CD4-positive, alpha-beta T cell treated with Interleukin-4 for 4 hours (primary cell): ENCODE results near the gene SLC35C1.
A peak's percentile ranks its signal among the peaks of the same experiment; 100 is the strongest.

Experiments used
- DNase-seq: peaks from one replicate; pipeline ENCODE4 v3.0.0-alpha.2; 2020

The SLC35C1 gene

GRCh38 chr11:45846974-45847910, 42.3 kb downstream of the SLC35C1 start, which contains the start of gene CRY2:
CRY2 (plus strand) TSS chr11:45847475; CDS start chr11:45847491, 16 bp downstream.
- DNase-seq = peak; percentile 97

- DNase-seq = peak; percentile 44
Observed at GRCh38 chr11:45847911-45848316, 43.0 kb downstream of the SLC35C1 start.

- no peak for DNase-seq
Observed at GRCh38 chr11:45848654-45849081, 43.7 kb downstream of the SLC35C1 start.

GRCh38 chr11:45850446-45850845, 45.5 kb downstream of the SLC35C1 start:
- no peak for DNase-seq

GRCh38 chr11:45851228-45851627, 46.3 kb downstream of the SLC35C1 start:
- DNase-seq = no peak

GRCh38 chr11:45852018-45852711, 47.2 kb downstream of the SLC35C1 start:
- no peak for DNase-seq

- no peak for DNase-seq
Observed at GRCh38 chr11:45852712-45853101, 47.8 kb downstream of the SLC35C1 start.

- no peak for DNase-seq
Observed at GRCh38 chr11:45853332-45854219, 48.6 kb downstream of the SLC35C1 start.

GRCh38 chr11:45855308-45855707, 50.4 kb downstream of the SLC35C1 start:
- DNase-seq = no peak

- DNase-seq = no peak
Observed at GRCh38 chr11:45856044-45856468, 51.1 kb downstream of the SLC35C1 start.

- DNase-seq = no peak
Observed at GRCh38 chr11:45857961-45858474, 53.1 kb downstream of the SLC35C1 start.

GRCh38 chr11:45858751-45859398, 53.9 kb downstream of the SLC35C1 start:
- DNase-seq = no peak

- no peak for DNase-seq
Observed at GRCh38 chr11:45859661-45860140, 54.8 kb downstream of the SLC35C1 start.

- DNase-seq = no peak
Observed at GRCh38 chr11:45860348-45860747, 55.4 kb downstream of the SLC35C1 start.

- no peak for DNase-seq
Observed at GRCh38 chr11:45860764-45861510, 56.0 kb downstream of the SLC35C1 start.
